HepG2 (cell line): ENCODE measurements around the gene KLHL18. TPM values are rescaled to one million over a fixed set of nuclear protein-coding genes. Genes with fewer than 3 reads are reported as not detected.
A peak's percentile ranks its signal among the peaks of the same experiment; 100 is the strongest.

Source experiments
- EP300 ChIP-seq, 3 experiments: sonication (generic) in 1 of 3; formaldehyde crosslinking in 1 of 3; IDR thresholded peaks; 2 replicates each; pipeline versions ENCODE4 v1.5.1 to v1.6.1; 2011 to 2020; ENCODE audit warnings: low read depth in 2 of 3, low read length in 2 of 3, borderline replicate concordance in 1 of 3, improper control_type of control experiment in 1 of 3, mild to moderate bottlenecking in 1 of 3, missing genetic modification reagents in 1 of 3, moderate library complexity in 1 of 3
- FOXJ3 ChIP-seq: sonication (generic); formaldehyde crosslinking; IDR thresholded peaks from 2 replicates; pipeline ENCODE4 v1.4.0; 2020; ENCODE audit warnings: missing genetic modification reagents, mild to moderate bottlenecking, borderline replicate concordance
- FOXK2 ChIP-seq: fragments of 450-650 bp; IDR thresholded peaks from 2 replicates; pipeline ENCODE4 v1.6.1; 2016
- HOMEZ ChIP-seq: IDR thresholded peaks from 2 replicates; pipeline ENCODE4 v1.6.1; 2016; ENCODE audit warnings: low read depth
- IKZF4 ChIP-seq: sonication (generic); formaldehyde crosslinking; IDR thresholded peaks from 2 replicates; pipeline ENCODE4 v1.5.1; 2020; ENCODE audit warnings: borderline replicate concordance, mild to moderate bottlenecking, low read depth, missing genetic modification reagents; ENCODE audit errors: not compliant biosample characterization
- NFE2L1 ChIP-seq: sonication (generic); formaldehyde crosslinking; IDR thresholded peaks from 2 replicates; pipeline ENCODE4 v1.4.0; 2020; ENCODE audit warnings: missing genetic modification reagents, mild to moderate bottlenecking, borderline replicate concordance
- NFYC ChIP-seq: IDR thresholded peaks from 2 replicates; pipeline ENCODE4 v1.6.1; 2016; ENCODE audit warnings: missing genetic modification reagents, missing compliant biosample characterization
- NR2F6 ChIP-seq, 2 experiments: IDR thresholded peaks; 2 replicates each; pipeline ENCODE4 v1.6.1; 2016; ENCODE audit warnings: antibody characterized with exemption in 1 of 2, mild to moderate bottlenecking in 1 of 2
- SMYD3 ChIP-seq: sonication (generic); formaldehyde crosslinking; IDR thresholded peaks from 2 replicates; pipeline ENCODE4 v1.8.1; 2023; ENCODE audit warnings: mild to moderate bottlenecking, missing genetic modification reagents
- THAP8 ChIP-seq: sonication (generic); formaldehyde crosslinking; IDR thresholded peaks from 2 replicates; pipeline ENCODE4 v1.5.1; 2020; ENCODE audit warnings: missing genetic modification reagents, mild to moderate bottlenecking, borderline replicate concordance
- ZFAT ChIP-seq: sonication (generic); formaldehyde crosslinking; conservative IDR thresholded peaks from 2 replicates; pipeline ENCODE4 v1.8.1; 2023; ENCODE audit warnings: missing genetic modification reagents, inconsistent platforms
- ZNF143 ChIP-seq: sonication (generic); formaldehyde crosslinking; IDR thresholded peaks from 2 replicates; pipeline ENCODE4 v1.4.0; 2020; ENCODE audit warnings: missing genetic modification reagents
- ZNF17 ChIP-seq: sonication (generic); formaldehyde crosslinking; IDR thresholded peaks from 2 replicates; pipeline ENCODE4 v1.5.0; 2020; ENCODE audit warnings: mild to moderate bottlenecking, missing genetic modification reagents
- ZNF263 ChIP-seq: sonication (generic); formaldehyde crosslinking; IDR thresholded peaks from 2 replicates; pipeline ENCODE4 v1.4.0; 2020; ENCODE audit warnings: missing genetic modification reagents
- ZNF317 ChIP-seq: sonication (generic); formaldehyde crosslinking; IDR thresholded peaks from 2 replicates; pipeline ENCODE4 v1.5.0; 2020; ENCODE audit warnings: mild to moderate bottlenecking, missing genetic modification reagents
- ZNF83 ChIP-seq: sonication (generic); formaldehyde crosslinking; IDR thresholded peaks from 2 replicates; pipeline ENCODE4 v1.4.0; 2020; ENCODE audit warnings: missing genetic modification reagents, mild to moderate bottlenecking, borderline replicate concordance
- polyA plus RNA-seq, 8 experiments: library from polyadenylated mRNA; depleted of rRNA in 3 of 8; stranded (reverse) in 7 of 8; unstranded in 1 of 8; fragments of >200 nt; fragmentation: Illumina TruSeq in 4 of 8; extraction: Trizol in 4 of 8; gene quantifications; 2 replicates each; pipeline versions ENCODE4 v1.2.1 to v1.2.3, GENCODE V29; 2011 to 2016; ENCODE audit warnings: low read depth in 4 of 8, missing spikeins in 1 of 8, mixed read lengths in 1 of 8; ENCODE audit not compliant: insufficient read depth in 1 of 8
- total RNA-seq, 5 experiments: library from RNA; depleted of rRNA; stranded (reverse); fragments of >200 nt; fragmentation: Illumina TruSeq; extraction: Trizol; gene quantifications; 2 replicates each; pipeline ENCODE4 v1.2.3, GENCODE V29; 2016; ENCODE audit warnings: low read depth in 1 of 5
- TF ChIP-seq, protein P1 (sequence below): sonication (generic); formaldehyde crosslinking; IDR thresholded peaks from 2 replicates; pipeline ENCODE4 v1.8.1; 2023; ENCODE audit warnings: mild to moderate bottlenecking, moderate library complexity, missing genetic modification reagents
- TF ChIP-seq, protein P2 (sequence below): fragments of 450-650 bp; IDR thresholded peaks from 2 replicates; pipeline ENCODE4 v1.6.1; 2016
- TF ChIP-seq, protein P3 (sequence below): sonication (generic); IDR thresholded peaks from 2 replicates; pipeline ENCODE4 v1.6.1; 2016; ENCODE audit warnings: low read depth, borderline replicate concordance
- TF ChIP-seq, protein P4 (sequence below): IDR thresholded peaks from 2 replicates; pipeline ENCODE4 v1.6.1; 2016; ENCODE audit warnings: missing compliant biosample characterization, missing genetic modification reagents, borderline replicate concordance

KLHL18 gene
- total and polyA plus RNA-seq, 2 of the 13 experiments (the other 11 are each of a cell fraction or from before 2014, with no cell fraction given) = 17.5 to 18.8 TPM

DNA sequence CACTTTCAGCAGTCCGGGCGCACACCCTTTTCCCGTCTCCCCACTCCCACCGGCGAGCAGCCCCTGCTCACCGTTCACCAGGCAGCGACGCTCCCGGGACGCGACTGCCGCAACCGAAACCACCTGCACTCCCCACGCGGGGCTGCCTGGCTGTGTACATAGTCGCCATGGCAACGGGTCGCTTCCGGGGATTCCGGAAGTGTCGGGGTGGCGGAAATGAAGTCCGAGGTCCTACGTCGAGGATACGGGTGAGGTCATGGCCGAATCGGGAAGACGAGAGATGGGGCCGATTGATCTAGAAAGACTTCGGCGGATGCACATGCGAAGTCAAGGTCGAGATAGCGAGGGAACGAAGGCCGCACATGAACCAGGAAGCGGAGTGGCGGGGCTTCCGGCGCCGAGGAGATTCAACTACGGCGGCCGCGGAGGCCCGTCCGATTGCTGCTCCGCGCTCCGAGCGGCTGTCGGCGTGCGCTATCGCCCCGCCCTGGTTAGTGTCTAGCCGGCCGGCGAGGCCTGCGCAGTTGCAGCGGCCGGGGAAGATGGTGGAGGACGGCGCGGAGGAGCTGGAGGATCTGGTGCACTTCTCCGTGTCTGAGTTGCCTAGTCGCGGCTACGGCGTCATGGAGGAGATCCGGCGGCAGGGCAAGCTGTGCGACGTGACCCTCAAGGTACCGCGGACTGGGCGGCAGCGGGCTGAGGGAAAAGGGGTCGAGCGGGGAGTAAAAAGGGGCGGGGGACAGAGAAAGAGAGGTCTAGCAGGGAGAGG is at the start of gene KLHL18, which contains the start of gene KIF9 (continued):
- TF ChIP-seq IKZF4 = no peak
- no peak for TF ChIP-seq ZFAT (CRISPR knock-in tag)
- TF ChIP-seq FOXK2 = no peak
- peak; percentile 92; the same call in 1 of the 2 replicates for TF ChIP-seq THAP8
- no peak for TF ChIP-seq NFE2L1 (CRISPR knock-in tag)
- TF ChIP-seq ZNF317 (CRISPR knock-in tag) = peak; percentile 60; the same call in 1 of the 2 replicates
- peak; percentile 31; the same call in 1 of the 2 replicates for TF ChIP-seq NFYC (CRISPR knock-in tag)
- peak; percentile 78; the same call in 1 of the 2 replicates for TF ChIP-seq SMYD3 (CRISPR knock-in tag)
- TF ChIP-seq HOMEZ = peak; percentile 79; the same call in 1 of the 2 replicates
- peak in 1 of 2 experiments; percentile 24; a peak in 2 of 4 replicates for TF ChIP-seq EP300 (IDR thresholded peaks at IDR 0.05; ENCODE audit: low read depth in 2 of 2, low read length in 2 of 2)
- TF ChIP-seq EP300 (CRISPR knock-in tag; IDR thresholded peaks at IDR 0.05; ENCODE audit: borderline replicate concordance) = 0 out of 2 replicates have a peak, but pooled peaks have one; percentile 45
- TF ChIP-seq ZNF83 = no peak
- TF ChIP-seq, protein P1, sequence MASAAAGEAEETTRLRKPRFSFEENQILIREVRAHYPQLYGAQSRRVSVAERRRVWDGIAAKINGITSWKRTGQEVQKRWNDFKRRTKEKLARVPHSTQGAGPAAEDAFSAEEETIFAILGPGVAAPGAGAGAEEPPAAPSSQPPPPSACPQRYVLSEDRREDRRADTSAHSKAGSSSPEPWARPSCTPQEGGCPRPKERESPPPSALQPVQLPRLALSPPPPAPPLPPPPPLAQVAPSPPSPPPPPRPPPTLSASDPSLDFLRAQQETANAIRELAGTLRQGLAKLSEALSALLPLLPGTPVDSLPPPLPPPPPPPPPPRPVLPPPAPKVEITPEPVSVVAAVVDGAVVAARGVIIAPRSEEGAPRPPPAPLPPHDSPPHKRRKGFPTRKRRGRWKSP (CRISPR knock-in tag) = peak; percentile 86; the same call in 1 of the 2 replicates
- TF ChIP-seq NR2F6 (IDR thresholded peaks at IDR 0.05) = no peak
- peak; percentile 8; the same call in 1 of the 2 replicates for TF ChIP-seq NR2F6 (CRISPR knock-in tag; IDR thresholded peaks at IDR 0.05)
- TF ChIP-seq, protein P2, sequence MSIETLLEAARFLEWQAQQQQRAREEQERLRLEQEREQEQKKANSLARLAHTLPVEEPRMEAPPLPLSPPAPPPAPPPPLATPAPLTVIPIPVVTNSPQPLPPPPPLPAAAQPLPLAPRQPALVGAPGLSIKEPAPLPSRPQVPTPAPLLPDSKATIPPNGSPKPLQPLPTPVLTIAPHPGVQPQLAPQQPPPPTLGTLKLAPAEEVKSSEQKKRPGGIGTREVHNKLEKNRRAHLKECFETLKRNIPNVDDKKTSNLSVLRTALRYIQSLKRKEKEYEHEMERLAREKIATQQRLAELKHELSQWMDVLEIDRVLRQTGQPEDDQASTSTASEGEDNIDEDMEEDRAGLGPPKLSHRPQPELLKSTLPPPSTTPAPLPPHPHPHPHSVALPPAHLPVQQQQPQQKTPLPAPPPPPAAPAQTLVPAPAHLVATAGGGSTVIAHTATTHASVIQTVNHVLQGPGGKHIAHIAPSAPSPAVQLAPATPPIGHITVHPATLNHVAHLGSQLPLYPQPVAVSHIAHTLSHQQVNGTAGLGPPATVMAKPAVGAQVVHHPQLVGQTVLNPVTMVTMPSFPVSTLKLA = peak; percentile 92
- TF ChIP-seq, protein P3, sequence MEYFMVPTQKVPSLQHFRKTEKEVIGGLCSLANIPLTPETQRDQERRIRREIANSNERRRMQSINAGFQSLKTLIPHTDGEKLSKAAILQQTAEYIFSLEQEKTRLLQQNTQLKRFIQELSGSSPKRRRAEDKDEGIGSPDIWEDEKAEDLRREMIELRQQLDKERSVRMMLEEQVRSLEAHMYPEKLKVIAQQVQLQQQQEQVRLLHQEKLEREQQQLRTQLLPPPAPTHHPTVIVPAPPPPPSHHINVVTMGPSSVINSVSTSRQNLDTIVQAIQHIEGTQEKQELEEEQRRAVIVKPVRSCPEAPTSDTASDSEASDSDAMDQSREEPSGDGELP = peak; percentile 41; the same call in 1 of the 2 replicates
- TF ChIP-seq ZNF143 = no peak
- no peak for TF ChIP-seq ZNF17
- peak; percentile 73 for TF ChIP-seq FOXJ3 (CRISPR knock-in tag)
- peak; percentile 91 for TF ChIP-seq ZNF263 (CRISPR knock-in tag)
- TF ChIP-seq, protein P4, sequence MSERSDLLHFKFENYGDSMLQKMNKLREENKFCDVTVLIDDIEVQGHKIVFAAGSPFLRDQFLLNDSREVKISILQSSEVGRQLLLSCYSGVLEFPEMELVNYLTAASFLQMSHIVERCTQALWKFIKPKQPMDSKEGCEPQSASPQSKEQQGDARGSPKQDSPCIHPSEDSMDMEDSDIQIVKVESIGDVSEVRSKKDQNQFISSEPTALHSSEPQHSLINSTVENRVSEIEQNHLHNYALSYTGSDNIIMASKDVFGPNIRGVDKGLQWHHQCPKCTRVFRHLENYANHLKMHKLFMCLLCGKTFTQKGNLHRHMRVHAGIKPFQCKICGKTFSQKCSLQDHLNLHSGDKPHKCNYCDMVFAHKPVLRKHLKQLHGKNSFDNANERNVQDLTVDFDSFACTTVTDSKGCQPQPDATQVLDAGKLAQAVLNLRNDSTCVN (CRISPR knock-in tag) = peak; percentile 91
